CD4-positive, alpha-beta T cell treated with Interleukin-17A for 4 hours (primary cell): ENCODE measurements around the gene PLK5.
"Not testable (repeated sequence)": the region's sequence is repeated elsewhere in the genome, so short reads cannot be mapped to it uniquely, and the experiment has no call there.

Experiments
- DNase-seq: peaks from one replicate; pipeline ENCODE4 v3.0.0-alpha.2; 2020; ENCODE audit warnings: mixed read lengths

Gene PLK5

DNA sequence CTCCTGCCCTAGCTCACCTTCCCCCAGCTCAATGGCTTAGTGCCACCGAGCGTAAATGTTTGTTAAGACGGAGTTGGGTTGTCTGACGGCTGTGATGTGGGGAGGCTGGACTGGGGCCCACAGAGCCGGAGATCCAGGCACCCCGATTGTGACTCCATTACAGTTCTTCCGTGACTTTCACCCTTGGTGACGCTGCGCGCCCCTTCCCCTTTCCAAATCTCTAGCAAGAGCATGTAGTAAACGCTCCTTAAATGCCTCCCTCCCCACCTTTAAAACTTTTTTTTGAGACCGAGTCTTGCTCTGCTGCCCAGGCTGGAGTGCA, 32.1 kb upstream of the PLK5 start:
- no peak for DNase-seq

- no peak for DNase-seq
These were observed 31.3 kb upstream of the PLK5 start for GRCh38 chr19:1492474-1493006.

GRCh38 chr19:1494115-1494815, 29.6 kb upstream of the PLK5 start:
- no peak for DNase-seq

DNA sequence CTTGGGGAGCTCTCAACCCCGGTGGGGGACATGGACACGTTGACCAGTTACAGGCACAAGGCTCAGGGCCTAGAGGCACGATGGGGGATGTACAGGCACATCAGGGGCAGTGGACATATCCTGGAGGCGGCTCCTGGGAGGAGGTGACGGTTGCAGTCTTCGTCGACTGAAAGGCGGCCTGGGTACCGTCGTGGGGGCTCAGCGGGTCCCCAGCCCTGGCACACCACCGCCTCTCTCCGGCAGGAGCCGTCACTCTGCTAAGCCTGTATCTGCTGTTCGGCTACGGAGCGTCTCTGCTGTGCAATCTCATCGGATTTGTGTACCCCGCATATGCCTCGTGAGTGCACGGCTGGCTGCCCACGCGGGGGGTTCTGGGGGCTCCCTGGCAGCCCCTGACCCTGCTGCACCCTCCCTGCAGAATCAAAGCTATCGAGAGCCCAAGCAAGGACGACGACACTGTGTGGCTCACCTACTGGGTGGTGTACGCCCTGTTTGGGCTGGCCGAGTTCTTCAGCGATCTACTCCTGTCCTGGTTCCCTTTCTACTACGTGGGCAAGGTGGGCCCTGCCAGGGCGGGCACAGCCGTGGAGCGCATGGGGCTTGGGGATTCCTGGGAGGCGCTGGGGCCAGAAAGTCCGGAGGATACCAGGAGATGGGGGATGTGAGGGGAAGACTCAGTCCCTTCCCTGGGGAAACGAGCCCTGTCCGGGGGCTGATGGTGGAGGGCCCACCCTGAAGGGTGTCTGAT, 28.7 kb upstream of the PLK5 start:
- DNase-seq: no peak

DNA sequence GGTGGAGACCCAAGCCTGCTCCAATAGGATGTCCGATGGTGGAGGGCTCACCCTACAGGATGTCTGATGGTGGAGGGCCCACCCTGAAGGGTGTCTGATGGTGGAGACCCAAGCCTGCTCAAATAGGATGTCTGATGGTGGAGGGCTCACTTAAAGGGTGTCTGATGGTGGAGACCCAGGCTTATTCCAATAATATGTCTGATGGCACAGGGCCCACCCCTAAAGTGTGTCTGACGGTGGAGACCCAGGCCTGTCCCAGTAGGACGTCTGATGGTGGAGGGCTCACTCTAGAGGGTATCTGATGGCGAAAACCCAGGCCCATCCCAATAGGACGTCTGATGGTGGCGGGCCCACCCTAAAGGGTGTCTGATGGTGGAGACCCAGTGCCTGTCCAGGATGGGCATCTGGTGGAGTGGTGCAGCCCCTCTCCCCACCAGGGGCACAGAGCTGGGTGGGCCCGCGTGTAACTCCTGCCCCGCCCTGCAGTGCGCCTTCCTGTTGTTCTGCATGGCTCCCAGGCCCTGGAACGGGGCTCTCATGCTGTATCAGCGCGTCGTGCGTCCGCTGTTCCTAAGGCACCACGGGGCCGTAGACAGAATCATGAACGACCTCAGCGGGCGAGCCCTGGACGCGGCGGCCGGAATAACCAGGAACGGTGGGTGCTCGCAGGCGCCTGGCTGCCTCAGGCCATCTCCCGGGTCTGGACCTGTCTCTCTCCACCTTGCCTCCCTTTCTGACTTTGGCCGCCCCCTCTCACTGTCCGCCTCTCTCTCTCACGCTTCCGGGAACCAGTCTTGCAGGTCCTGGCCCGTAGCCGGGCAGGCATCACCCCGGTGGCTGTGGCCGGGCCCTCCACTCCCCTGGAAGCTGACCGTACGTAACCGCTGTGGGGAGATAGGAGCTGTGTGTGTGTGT, 27.8 kb upstream of the PLK5 start:
- DNase-seq: no peak

- DNase-seq: no peak
These were observed 26.9 kb upstream of the PLK5 start for GRCh38 chr19:1496714-1497577.

- no peak for DNase-seq
These were observed 26.2 kb upstream of the PLK5 start for GRCh38 chr19:1497578-1498235.

- DNase-seq: not testable (repeated sequence)
These were observed 24.6 kb upstream of the PLK5 start for GRCh38 chr19:1499231-1499630.

- DNase-seq: no peak
These were observed 22.7 kb upstream of the PLK5 start for GRCh38 chr19:1501200-1501595.

DNA sequence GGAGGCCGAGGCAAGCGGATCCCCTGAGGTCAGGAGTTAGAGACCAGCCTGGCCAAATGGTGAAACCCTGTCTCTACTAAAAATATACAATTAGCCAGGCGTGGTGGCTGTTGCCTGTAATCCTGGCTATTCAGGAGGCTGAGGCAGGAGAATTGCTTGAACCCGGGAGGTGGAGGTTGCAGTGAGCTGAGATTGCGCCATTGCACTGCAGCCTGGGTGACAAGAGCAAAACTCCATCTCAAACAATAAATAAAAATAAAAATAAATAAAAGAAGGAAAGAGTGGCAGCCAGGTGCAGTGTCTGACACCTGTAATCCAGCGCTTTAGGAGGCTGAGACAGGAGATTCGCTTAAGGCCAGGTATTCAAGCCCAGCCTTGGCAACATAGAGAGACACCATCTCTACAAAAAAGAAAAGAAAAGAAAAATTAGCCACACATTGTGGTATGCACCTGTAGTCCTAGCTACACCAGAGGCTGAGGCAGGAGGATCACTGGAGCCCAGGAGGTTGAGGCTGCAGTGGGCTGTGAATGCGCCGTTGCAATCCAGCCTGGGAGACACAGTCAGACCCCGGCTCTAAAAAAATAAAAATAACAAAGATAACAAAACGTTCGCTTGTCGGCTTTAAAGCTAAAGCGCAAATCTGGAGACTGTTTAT, 21.3 kb upstream of the PLK5 start:
- no peak for DNase-seq

DNA sequence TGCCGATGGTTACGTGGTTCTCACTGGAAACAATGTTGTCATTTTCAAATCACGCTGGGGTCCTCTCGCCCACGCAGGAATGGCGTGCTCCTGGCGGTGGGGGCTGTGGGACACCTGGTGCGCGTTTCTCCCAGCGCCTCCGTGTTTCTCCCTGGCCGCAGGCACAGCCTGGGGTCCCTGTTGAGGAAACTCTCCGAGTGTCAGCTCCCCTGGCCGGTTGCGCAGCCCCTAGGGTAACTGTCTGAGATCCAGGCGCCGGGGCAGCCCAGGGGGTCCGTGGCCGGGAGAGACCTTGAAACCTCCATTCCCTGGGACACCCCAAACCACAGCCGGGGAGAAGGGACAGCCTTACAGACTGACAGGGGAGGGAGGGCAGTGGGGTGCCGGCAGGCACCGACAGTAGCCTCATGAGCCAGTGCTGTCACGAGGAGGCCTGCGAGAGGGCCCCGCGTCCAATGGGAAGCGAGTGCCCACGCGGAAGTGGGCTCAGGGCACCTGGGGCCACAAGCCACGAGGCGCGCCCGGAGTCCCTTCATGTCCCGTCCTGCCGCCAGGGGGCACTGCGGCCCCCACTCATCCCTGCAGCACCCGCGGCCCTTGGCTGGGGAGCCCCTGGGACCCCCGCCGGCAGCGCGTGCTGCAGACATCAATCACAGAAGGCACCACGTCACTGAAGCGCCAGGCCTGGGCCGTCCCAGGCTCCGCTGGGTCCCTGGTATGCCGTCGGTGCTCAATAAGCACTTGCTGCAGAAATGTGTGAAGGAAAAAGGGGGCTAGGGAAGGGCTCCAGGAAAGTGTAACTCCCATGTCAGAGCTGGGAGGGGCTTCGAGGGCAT, 20.6 kb upstream of the PLK5 start:
- peak; percentile 79 for DNase-seq

DNA sequence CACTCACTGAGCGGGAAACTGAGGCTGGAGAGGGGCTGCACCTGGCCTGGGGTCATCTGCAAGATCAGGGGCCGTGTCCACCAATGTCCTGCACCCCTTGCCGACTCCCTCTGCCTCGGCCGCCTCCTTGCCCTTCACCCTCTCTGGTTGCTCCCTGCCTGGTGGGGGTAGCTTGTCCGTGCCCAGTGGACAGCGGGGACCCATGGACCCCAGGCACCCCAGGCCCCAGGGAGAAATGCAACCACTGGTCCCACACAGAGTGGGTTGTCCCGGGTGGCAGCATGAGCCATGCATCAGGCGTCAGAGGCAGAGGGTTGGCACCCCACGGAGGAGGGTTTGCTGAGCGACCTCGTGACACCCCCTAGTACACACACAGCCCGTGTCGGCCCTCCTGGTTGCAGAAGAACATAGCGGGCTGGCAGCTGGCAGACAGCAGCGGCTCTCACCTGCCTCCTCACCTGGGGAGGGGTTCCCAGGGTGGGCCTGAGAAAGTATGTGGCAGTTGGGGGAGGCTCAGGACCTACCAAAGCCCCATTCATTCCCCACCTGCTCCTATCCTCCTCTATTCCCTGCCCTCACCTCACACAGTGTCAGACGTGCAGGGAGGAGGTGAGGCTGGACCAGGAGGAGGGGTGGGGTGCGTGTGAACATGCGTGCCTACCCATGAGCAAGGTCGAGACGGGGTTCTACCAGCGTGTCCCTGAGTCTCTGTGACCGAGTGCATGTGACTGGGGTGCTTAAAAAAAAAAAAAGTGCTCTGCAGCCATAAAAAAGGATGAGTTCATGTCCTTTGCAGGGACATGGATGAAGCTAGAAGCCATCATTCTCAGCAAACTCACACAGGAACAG, 19.7 kb upstream of the PLK5 start:
- no peak for DNase-seq

- no peak for DNase-seq
These were observed 18.9 kb upstream of the PLK5 start for GRCh38 chr19:1505012-1505411.

DNA sequence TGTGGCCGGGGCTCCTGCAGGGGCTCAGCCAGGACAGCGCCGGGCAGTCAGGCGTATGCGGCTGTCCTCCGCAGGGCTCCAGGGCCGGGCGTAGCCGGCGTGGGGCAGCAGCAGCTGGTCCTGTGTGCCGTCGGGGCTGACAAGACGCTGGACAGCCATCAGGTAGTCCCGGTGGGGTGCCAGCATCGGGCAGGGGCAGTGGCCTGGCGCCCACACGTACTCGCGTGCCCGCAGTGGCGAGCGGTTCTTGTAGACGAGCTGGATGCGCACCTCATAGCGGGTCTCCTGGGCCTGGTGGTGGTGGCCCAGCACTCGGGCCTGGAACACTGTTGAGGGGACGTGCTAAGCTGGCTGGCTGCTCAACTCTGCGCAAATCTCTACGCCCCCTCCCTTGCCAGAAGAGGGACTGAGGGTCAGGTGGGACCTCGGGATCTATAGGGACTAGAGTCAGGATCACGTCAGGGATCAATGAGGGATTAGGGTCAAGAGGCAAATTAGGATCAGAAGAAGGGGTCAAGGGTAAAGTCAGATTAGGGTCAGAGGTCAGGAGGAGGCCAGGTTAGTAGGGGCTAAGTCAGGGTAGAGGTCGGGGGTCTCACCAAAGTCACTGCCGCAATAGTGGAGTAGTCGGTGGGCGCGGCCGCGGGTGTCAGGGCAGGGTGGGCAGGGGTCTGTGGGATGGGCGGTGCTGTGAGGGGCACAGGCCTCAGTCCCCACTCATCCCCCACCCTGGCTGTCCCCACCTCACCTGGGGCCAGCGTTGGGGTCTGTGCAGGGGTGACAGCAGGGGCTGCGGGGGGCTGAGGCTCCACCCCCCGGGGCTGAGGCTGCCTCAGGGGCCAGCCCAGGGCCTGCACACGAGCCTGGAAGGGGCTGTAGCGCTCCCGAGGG, 17.6 kb upstream of the PLK5 start:
- no peak for DNase-seq

- DNase-seq: no peak
These were observed 16.7 kb upstream of the PLK5 start for GRCh38 chr19:1507192-1507660.

- DNase-seq: peak; percentile 93
These were observed 15.9 kb upstream of the PLK5 start for GRCh38 chr19:1507763-1508506.

DNA sequence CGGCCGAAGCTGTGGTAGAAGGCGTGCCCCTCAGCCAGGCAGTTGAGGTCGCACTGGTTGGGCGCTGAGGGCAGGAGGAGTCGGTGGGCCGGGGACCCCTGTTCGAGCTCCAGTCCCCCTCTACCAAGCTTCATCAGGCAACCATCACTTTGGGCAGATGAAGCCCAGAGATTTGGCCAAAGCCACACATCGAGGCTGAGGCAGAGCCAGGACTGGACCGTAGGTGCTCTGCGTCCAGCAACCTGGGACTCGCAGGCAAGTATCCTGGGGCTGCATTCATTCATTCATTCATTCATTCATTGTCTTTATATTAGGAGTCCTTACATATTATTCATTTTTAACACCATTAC, 15.4 kb upstream of the PLK5 start:
- DNase-seq: no peak
